H9 (cell line): ENCODE data around the gene NRG3. TPM values are rescaled to one million over a fixed set of nuclear protein-coding genes. Genes with fewer than 3 reads are reported as not detected.

Experiments
- DNase-seq: peaks from one replicate; pipeline ENCODE4 v3.0.0-alpha.2; 2017
- H2AFZ ChIP-seq: one replicate; pipeline ENCODE4 v1.6.1; 2013; ENCODE audit warnings: mild to moderate bottlenecking, low read length, control low read depth, moderate library complexity
- H2AK5ac ChIP-seq: 2 replicates; pipeline ENCODE4 v1.6.1; 2013; ENCODE audit warnings: low read length, control low read depth, mixed read lengths; ENCODE audit not compliant: insufficient read length
- H2BK120ac ChIP-seq: one replicate; pipeline ENCODE4 v1.6.1; 2013; ENCODE audit warnings: low read depth, mild to moderate bottlenecking, low read length, control low read depth, inconsistent platforms; ENCODE audit not compliant: poor library complexity, severe bottlenecking
- H2BK12ac ChIP-seq: 2 replicates; pipeline ENCODE4 v1.6.1; 2013; ENCODE audit warnings: low read length, control low read depth, mixed read lengths, low read depth; ENCODE audit not compliant: insufficient read length
- H2BK15ac ChIP-seq: 2 replicates; pipeline ENCODE4 v1.6.1; 2013; ENCODE audit warnings: low read depth, low read length, control low read depth
- H2BK20ac ChIP-seq: one replicate; pipeline ENCODE4 v1.6.1; 2013; ENCODE audit warnings: low read depth, mild to moderate bottlenecking, low read length, control low read depth, inconsistent platforms; ENCODE audit not compliant: poor library complexity, severe bottlenecking
- H2BK5ac ChIP-seq: 2 replicates; pipeline ENCODE4 v1.6.1; 2013; ENCODE audit warnings: low read length, control low read depth, mixed read lengths; ENCODE audit not compliant: insufficient read length
- H3K14ac ChIP-seq: 2 replicates; pipeline ENCODE4 v1.6.1; 2013; ENCODE audit warnings: low read length, control low read depth; ENCODE audit not compliant: insufficient read depth
- H3K18ac ChIP-seq: 2 replicates; pipeline ENCODE4 v1.6.1; 2013; ENCODE audit warnings: low read depth, mild to moderate bottlenecking, mixed read lengths, low read length, control low read depth; ENCODE audit not compliant: insufficient read length
- H3K23ac ChIP-seq: 2 replicates; pipeline ENCODE4 v1.6.1; 2013; ENCODE audit warnings: low read length, control low read depth, mixed read lengths, low read depth; ENCODE audit not compliant: insufficient read length
- H3K23me2 ChIP-seq: 2 replicates; pipeline ENCODE4 v1.6.1; 2013; ENCODE audit warnings: low read depth, mild to moderate bottlenecking, mixed read lengths, low read length, control low read depth; ENCODE audit not compliant: insufficient read length, poor library complexity, severe bottlenecking
- H3K27ac ChIP-seq: 2 replicates; pipeline ENCODE4 v1.5.1; 2013; ENCODE audit warnings: low read length, control low read depth, mixed read lengths, low read depth; ENCODE audit not compliant: insufficient read length
- H3K27me3 ChIP-seq: 2 replicates; pipeline ENCODE4 v1.6.1; 2013; ENCODE audit warnings: low read length, control low read depth, inconsistent platforms; ENCODE audit not compliant: insufficient read depth
- H3K4ac ChIP-seq: 2 replicates; pipeline ENCODE4 v1.6.1; 2013; ENCODE audit warnings: low read depth, mild to moderate bottlenecking, control low read depth, inconsistent platforms, low read length, moderate library complexity
- H3K4me1 ChIP-seq: 2 replicates; pipeline ENCODE4 v1.6.1; 2013; ENCODE audit warnings: low read length, control low read depth, inconsistent platforms; ENCODE audit not compliant: insufficient read depth
- H3K4me2 ChIP-seq: 2 replicates; pipeline ENCODE4 v1.6.1; 2013; ENCODE audit warnings: low read length, control low read depth, mixed read lengths; ENCODE audit not compliant: insufficient read length, insufficient read depth
- H3K56ac ChIP-seq: 2 replicates; pipeline ENCODE4 v1.6.1; 2013; ENCODE audit warnings: low read depth, mild to moderate bottlenecking, mixed read lengths, low read length, control low read depth; ENCODE audit not compliant: insufficient read length
- H3K79me1 ChIP-seq: 2 replicates; pipeline ENCODE4 v1.6.1; 2013; ENCODE audit warnings: low read depth, mild to moderate bottlenecking, moderate library complexity, low read length, control low read depth, inconsistent platforms; ENCODE audit not compliant: insufficient read depth, poor library complexity, severe bottlenecking
- H3K79me2 ChIP-seq: 2 replicates; pipeline ENCODE4 v1.6.1; 2013; ENCODE audit warnings: low read length, control low read depth, inconsistent platforms; ENCODE audit not compliant: insufficient read depth
- H3K9ac ChIP-seq: 2 replicates; pipeline ENCODE4 v1.6.1; 2013; ENCODE audit warnings: low read length, control low read depth, mixed read lengths; ENCODE audit not compliant: insufficient read length; ENCODE audit errors: extremely low read depth
- H3K9me3 ChIP-seq: one replicate; pipeline ENCODE4 v1.6.1; 2013; ENCODE audit warnings: low read depth, low read length, inconsistent platforms; ENCODE audit not compliant: control insufficient read depth
- H3T11ph ChIP-seq: one replicate; pipeline ENCODE4 v1.6.1; 2013; ENCODE audit warnings: mild to moderate bottlenecking, low read length, control low read depth, inconsistent platforms
- H4K20me1 ChIP-seq: one replicate; pipeline ENCODE4 v1.6.1; 2013; ENCODE audit not compliant: control insufficient read depth, insufficient read length, insufficient read depth
- H4K5ac ChIP-seq: 2 replicates; pipeline ENCODE4 v1.6.1; 2013; ENCODE audit warnings: low read depth, mild to moderate bottlenecking, mixed read lengths, low read length, control low read depth; ENCODE audit not compliant: insufficient read length
- H4K8ac ChIP-seq: replicated peaks from 2 replicates; pipeline ENCODE4 v1.6.1; 2013; ENCODE audit warnings: low read length, control low read depth, mixed read lengths, low read depth; ENCODE audit not compliant: insufficient read length
- H4K91ac ChIP-seq: 2 replicates; pipeline ENCODE4 v1.6.1; 2013; ENCODE audit warnings: low read depth, mild to moderate bottlenecking, moderate library complexity, mixed read lengths, low read length, control low read depth; ENCODE audit not compliant: insufficient read length
- H3K27ac Mint-ChIP-seq, 3 experiments: 2 replicates in 2 of 3; 3 replicates in 1 of 3; pipeline ENCODE4 v1.8.0; 2020 to 2021; ENCODE audit warnings: mixed read lengths in 3 of 3, mild to moderate bottlenecking in 1 of 3, moderate library complexity in 1 of 3
- H3K27me3 Mint-ChIP-seq: 2 replicates; pipeline ENCODE4 v1.8.0; 2021; ENCODE audit warnings: low read depth, mild to moderate bottlenecking, moderate library complexity, mixed read lengths
- H3K36me3 Mint-ChIP-seq, 3 experiments: 2 replicates in 2 of 3; 3 replicates in 1 of 3; pipeline ENCODE4 v1.8.0; 2020 to 2021; ENCODE audit warnings: low read depth in 3 of 3, mixed read lengths in 3 of 3; ENCODE audit not compliant: insufficient read depth in 1 of 3
- H3K4me1 Mint-ChIP-seq, 2 experiments: 2 replicates each; pipeline ENCODE4 v1.8.0; 2020; ENCODE audit warnings: mixed read lengths in 2 of 2
- H3K4me3 Mint-ChIP-seq, 2 experiments: 2 replicates in 1 of 2; 3 replicates in 1 of 2; pipeline ENCODE4 v1.8.0; 2020 to 2021; ENCODE audit warnings: mild to moderate bottlenecking in 2 of 2, mixed read lengths in 2 of 2, moderate library complexity in 1 of 2
- H3K9me3 Mint-ChIP-seq, 2 experiments: 2 replicates in 1 of 2; 3 replicates in 1 of 2; pipeline ENCODE4 v1.8.0; 2020; ENCODE audit warnings: mild to moderate bottlenecking in 2 of 2, mixed read lengths in 2 of 2, moderate library complexity in 1 of 2
- total RNA-seq: library from RNA; stranded (reverse); gene quantifications from 2 replicates; pipeline ENCODE4 v1.2.1, GENCODE V29; 2021
- TF ChIP-seq, protein P1 (sequence below): fragments of 200-600 bp; sonication (generic); conservative IDR thresholded peaks from 3 replicates; pipeline ENCODE4 v1.8.0; 2021; ENCODE audit warnings: antibody characterized with exemption, mild to moderate bottlenecking

NRG3 gene
- total RNA-seq, 1 experiment from 2014 or later: 1.6 TPM

- no peak overlapping the region for H3K4ac ChIP-seq
- H4K5ac ChIP-seq: no peak overlapping the region
- H3K9ac ChIP-seq: no peak overlapping the region
- H3K27ac ChIP-seq: no peak overlapping the region
- no peak overlapping the region for H4K91ac ChIP-seq
- H2AFZ ChIP-seq: no peak overlapping the region
- DNase-seq: no peak
- Mint-ChIP-seq H3K27ac (peak overlapping the region in 1 of 3 experiments; percentile 26; a peak in 1 of 7 replicates), H3K27me3 (peaks cover 1% of the 10 kb centered on the region; the same call in 1 of the 2 replicates), H3K9me3 (no peaks in the 10 kb centered on the region), H3K4me3 (no peak overlapping the region), H3K36me3 (no peaks in the 10 kb centered on the region), H3K4me1 (0 out of 4 replicates have a peak, but pooled peaks cover 0 to 8% of the 10 kb centered on the region in 2 experiments)
- H2BK20ac ChIP-seq: no peak overlapping the region
- no peak overlapping the region for H3K56ac ChIP-seq
- H2BK12ac ChIP-seq: no peak overlapping the region
- H4K8ac ChIP-seq: no peak overlapping the region
- no peak overlapping the region for H2BK5ac ChIP-seq
- H4K20me1 ChIP-seq: no peaks in the 10 kb centered on the region
- H3K9me3 ChIP-seq: no peaks in the 10 kb centered on the region
- H2AK5ac ChIP-seq: no peak overlapping the region
- H3K27me3 ChIP-seq: no peaks in the 10 kb centered on the region
- H3K4me1 ChIP-seq: peaks cover 3% of the 10 kb centered on the region; the same call in 1 of the 2 replicates
- no peak overlapping the region for H3K23ac ChIP-seq
- TF ChIP-seq, protein P1, sequence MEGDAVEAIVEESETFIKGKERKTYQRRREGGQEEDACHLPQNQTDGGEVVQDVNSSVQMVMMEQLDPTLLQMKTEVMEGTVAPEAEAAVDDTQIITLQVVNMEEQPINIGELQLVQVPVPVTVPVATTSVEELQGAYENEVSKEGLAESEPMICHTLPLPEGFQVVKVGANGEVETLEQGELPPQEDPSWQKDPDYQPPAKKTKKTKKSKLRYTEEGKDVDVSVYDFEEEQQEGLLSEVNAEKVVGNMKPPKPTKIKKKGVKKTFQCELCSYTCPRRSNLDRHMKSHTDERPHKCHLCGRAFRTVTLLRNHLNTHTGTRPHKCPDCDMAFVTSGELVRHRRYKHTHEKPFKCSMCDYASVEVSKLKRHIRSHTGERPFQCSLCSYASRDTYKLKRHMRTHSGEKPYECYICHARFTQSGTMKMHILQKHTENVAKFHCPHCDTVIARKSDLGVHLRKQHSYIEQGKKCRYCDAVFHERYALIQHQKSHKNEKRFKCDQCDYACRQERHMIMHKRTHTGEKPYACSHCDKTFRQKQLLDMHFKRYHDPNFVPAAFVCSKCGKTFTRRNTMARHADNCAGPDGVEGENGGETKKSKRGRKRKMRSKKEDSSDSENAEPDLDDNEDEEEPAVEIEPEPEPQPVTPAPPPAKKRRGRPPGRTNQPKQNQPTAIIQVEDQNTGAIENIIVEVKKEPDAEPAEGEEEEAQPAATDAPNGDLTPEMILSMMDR: no peak
- H3T11ph ChIP-seq: no peak overlapping the region
- no peak overlapping the region for H3K18ac ChIP-seq
- no peak overlapping the region for H3K4me2 ChIP-seq
- H3K79me2 ChIP-seq: no peaks in the 10 kb centered on the region
- H3K23me2 ChIP-seq: no peaks in the 10 kb centered on the region
- no peak overlapping the region for H2BK120ac ChIP-seq
- no peaks in the 10 kb centered on the region for H3K79me1 ChIP-seq
- H2BK15ac ChIP-seq: no peak overlapping the region
- H3K14ac ChIP-seq: no peak overlapping the region
Measured at GRCh38 chr10:82576093-82576492, 701.1 kb downstream of the NRG3 start.
